GM21576 (cell line): ENCODE results near the gene IL1RAPL2.
"Not testable (repeated sequence)": the region's sequence is repeated elsewhere in the genome, so short reads cannot be mapped to it uniquely, and the experiment has no call there.

Experiments
- ATAC-seq: cut with Tn5 transposase; IDR thresholded peaks from one replicate; pipeline ENCODE4 v1.9.1; 2021; ENCODE audit warnings: mild to moderate bottlenecking, moderate library complexity; ENCODE audit not compliant: unreplicated experiment

The IL1RAPL2 gene

GRCh38 chrX:105006996-105007395, 441.0 kb downstream of the IL1RAPL2 start:
- ATAC-seq, result no peak

DNA sequence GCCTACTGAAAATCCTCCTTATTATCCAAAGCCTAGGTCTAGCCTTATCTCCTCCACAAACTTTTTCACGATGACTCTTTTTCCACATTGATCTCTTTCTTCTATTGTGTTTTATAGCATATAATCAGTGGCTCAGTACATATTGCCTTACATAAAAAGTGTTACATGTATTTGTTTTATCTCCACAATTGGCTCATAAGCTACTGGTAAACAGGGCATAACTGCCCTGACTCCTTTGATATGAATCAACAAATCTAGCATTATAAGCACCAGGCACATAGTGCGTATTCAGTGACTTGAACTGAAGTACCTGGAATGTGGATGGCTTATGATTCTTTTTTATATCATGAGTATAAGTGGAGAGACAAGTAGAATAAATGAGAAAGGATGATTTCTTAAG, 447.7 kb downstream of the IL1RAPL2 start:
- ATAC-seq, result no peak

DNA sequence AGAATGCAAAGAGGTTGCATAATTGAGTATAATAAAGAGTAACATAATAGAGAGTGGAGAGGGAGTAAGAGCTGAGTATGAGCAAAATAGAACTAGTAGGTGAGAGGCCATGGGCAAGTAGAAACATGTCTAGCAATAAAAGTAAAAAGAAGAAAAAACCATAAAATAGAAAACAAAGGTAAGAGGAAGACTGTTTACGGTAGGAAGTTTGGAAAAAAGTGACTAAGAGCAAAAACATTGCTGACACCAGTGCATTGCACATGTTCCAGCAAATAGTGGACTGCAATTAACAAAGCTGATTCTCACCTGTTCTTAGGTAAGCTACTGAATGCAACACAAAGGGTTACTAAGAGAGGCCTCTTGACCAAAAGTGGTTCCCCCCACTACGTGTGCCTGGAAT, 451.6 kb downstream of the IL1RAPL2 start:
- ATAC-seq, result no peak

DNA sequence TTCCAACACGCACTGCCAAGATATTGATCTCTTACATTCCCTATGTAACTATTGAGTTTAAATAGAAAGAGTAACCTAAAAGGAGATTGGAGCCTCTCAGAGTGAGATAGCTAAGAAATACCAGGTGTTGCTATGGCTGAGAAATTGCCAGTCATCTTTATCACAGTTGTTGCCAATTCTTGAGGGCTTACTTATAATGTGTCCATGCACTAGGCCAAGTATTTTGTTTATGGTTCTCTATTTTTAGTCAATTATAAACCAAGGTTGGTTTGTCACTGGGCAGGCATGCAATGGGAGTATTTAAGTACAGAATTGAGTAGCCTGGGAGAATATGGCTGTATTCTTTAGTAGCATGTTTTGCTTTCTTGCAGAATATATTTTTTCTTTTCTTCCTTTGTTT, 452.9 kb downstream of the IL1RAPL2 start:
- no peak for ATAC-seq

DNA sequence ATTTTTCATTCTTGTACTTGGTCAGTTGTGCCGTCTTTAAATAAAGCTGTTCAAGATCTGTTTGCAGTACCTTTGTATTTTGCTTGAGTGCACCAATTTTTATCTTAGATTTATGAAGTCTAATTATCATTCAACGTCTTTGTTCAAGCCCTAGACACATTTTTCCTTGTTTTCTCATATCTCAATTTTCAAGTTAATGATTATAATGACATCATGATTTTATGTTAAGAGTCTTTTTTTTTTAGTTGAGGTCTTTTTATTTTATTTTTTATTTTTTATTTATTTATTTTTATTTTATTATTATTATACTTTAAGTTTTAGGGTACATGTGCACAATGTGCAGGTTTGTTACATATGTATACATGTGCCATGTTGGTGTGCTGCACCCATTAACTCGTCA, 463.0 kb downstream of the IL1RAPL2 start:
- not testable (repeated sequence) for ATAC-seq

DNA sequence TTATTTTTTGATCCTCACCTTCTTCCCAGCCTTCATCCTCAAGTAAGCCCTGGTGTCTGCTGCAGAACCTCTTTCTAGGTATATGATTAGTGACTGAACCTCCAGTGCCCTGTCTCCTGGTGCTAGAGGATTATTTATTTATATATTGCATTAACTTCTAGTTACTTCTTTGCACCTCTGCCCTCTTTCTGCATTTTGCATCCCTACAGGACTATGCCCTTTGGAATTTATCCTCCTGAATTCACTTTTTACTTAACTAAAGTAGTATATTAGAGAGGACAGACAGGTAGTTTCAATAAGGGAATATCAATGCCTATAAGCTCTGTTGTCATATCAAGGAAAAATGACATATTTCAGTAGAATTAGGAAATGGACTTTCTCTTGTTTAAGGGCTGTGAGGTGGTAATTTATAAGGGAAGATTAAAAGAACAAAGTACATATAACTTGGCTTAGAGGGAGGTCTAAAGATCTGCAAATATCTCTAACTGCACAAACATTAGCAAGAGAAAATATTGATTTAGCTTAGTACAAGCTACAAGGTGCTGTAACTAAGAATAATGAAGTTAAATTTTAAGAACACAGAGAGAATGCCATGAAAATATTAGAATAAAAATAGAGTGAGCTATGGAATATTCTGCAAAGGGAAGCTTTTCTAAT, 472.8 kb downstream of the IL1RAPL2 start:
- ATAC-seq, result no peak

DNA sequence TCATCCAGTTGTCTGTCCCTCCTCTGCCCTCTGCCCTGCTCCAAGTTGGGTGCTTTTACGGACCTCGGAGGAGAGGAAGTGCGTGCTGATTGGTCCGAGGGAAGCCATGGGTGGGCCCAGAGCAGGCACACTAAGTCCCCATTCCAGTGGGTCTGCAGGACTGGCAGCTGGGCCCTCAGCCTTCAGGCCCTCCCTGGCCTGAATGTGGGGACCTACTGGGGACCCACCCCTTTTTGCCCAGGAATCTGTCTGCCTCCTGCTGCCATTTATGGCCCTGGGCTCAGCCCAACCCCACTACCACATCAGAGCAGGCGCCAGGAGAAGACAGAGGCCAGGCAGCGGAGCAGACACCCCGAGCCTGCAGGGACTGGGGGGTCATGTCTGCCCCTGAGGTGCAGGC, 484.9 kb downstream of the IL1RAPL2 start:
- no peak for ATAC-seq

- no peak for ATAC-seq
Measured at GRCh38 chrX:105051364-105051763, 485.4 kb downstream of the IL1RAPL2 start.

DNA sequence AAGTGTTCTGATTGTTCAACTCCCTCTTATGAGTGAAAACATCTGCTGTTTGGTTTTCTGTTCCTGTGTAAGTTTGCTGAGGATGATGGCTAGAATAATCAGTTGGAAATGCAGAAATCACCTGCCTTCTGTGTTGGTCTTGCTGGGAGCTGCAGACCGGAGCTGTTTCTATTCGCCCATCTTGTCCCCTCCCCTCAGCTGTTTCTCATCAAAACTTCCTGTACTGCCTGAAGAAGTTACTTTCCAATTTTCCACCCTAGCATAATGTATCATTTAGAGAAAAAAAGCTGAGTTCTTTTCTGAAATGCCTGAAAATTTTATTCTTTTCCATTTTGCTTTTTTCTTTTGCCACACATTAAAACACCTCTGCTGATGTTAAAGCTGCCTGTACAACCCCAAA, 486.9 kb downstream of the IL1RAPL2 start:
- no peak for ATAC-seq

GRCh38 chrX:105063743-105064142, 497.7 kb downstream of the IL1RAPL2 start:
- no peak for ATAC-seq

DNA sequence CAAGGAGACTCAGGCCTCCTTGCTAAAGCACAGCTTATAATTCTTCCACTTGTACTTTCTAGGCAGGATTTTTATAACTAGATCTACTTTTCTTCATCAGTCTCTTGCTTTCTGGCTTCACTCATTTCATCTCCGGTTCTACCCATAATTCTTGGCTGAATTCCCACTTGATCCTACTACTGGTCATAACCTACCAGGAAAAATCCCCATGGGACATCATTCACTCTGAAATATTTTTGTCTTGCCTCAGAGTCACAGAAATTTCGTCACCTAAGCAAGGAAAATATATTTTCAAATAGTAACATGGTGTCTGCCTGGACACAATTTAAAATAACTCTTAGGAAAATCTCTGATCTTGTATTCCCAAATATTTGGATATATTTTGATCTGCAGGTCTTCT, 532.2 kb downstream of the IL1RAPL2 start:
- no peak for ATAC-seq

GRCh38 chrX:105098812-105099211, 532.8 kb downstream of the IL1RAPL2 start:
- ATAC-seq, result no peak

- no peak for ATAC-seq
Measured at GRCh38 chrX:105101378-105101777, 535.4 kb downstream of the IL1RAPL2 start.

- ATAC-seq, result no peak
Measured at GRCh38 chrX:105109936-105110335, 543.9 kb downstream of the IL1RAPL2 start.

DNA sequence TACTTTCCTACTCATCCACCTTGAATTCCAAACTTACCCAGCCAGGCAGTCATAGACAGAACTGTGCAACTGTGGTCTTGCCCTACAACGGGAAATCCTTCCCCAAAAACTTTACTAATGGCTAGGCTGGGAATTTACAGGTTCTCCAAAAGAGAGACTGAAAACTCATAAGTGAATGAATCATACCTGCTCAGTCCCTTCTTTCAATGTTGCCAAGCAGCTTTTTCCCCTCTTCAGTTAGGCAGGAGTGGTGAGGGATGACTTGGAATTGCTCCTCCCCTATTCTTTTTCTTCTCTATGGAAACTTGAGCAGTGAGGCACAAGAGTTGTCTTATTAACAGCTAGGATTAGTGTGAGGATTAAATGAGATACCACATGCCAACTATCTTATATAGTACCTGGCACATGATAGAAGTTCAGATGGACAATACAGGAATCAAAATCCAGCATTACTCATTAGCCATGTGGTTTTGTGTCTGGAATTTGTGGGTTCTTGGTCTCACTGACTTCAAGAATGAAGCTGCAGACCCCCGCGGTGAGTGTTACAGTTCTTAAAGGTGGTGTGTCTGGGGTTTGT, 548.6 kb downstream of the IL1RAPL2 start:
- ATAC-seq, result no peak

- not testable (repeated sequence) for ATAC-seq
Measured at GRCh38 chrX:105115596-105116320, 549.8 kb downstream of the IL1RAPL2 start.

GRCh38 chrX:105116486-105116885, 550.5 kb downstream of the IL1RAPL2 start:
- ATAC-seq, result no peak

DNA sequence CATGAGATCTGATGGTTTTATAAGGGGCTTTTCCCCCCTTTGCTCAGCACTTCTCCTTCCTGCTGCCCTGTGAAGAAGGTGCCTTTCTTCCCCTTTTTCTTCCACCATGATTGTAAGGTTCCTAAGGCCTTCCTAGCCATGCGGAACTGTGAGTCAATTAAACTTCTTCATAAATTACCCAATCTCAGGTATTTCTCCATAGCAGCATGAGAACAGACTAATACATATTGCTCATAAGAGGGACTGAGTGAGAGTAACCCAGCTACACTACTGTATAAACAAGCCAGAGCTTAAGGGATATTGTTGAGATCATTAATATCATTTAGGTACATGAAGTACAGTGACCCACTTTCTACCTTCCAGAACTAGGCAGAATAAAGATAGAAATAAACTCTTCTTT, 551.6 kb downstream of the IL1RAPL2 start:
- no peak for ATAC-seq

DNA sequence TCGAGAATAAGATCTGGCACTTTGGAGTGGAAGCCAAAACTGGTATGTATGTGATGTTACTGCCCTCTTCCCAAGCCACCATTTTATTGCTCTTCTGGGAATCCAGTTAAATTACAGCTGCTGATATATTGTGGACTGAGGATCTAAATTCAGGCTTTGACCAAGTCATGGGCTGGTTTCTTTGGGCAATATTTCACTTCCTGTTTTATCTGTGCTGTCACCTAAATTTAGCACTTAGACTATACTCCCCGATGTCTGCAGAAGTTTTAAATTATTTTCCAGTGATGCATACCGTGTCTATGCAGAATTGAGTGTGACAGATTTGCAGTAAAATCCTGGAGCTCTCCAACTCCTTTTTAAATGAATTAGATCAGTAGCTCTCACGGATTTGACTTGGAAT, 554.5 kb downstream of the IL1RAPL2 start:
- ATAC-seq, result no peak

DNA sequence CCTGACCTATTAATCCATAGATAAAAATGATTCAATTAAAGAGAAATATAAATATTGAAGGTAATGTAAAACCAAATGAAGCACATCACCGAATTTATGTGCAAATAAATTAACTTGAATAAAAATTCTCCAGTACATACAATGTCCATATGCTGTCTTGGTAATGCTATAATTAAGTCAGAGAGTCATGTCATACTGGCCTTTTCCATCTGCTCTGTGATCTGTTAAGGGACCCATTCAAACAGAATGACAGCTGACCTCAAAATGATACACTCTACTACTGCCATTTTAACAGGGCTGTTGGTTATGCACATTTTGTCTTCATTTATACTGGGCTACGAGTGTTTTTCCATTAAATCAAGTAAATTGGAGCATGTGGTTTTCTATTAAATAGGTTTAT, 555.2 kb downstream of the IL1RAPL2 start:
- no peak for ATAC-seq

DNA sequence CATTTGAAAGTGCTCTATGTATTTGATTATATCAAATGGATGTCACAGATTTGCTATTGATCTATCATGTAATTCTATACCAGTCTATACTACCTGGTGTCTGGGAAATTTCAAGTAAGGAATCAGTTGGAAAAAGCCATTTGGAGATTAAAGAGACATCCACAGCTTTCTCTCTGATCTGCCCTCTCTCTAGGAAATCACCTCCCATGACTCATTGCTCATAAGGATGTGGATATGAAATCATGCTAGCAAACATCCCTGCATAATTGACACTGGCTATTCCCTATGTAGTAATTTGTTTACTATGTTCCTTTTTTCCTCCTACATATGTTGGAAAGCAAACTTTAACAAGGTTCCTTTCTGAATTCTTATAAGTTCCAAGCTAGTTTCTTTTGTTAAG, 560.2 kb downstream of the IL1RAPL2 start:
- no peak for ATAC-seq

GRCh38 chrX:105134273-105134672, 568.3 kb downstream of the IL1RAPL2 start:
- no peak for ATAC-seq
